Fibroblast of pulmonary artery (primary cell): ENCODE data around the gene ADGRL3.

Experiments
- DNase-seq: peaks from one replicate; pipeline ENCODE4 v3.0.0-alpha.2; 2010; ENCODE audit warnings: low read depth
- H3K4me3 ChIP-seq: replicated peaks from 2 replicates; pipeline ENCODE4 v1.5.1; 2011; ENCODE audit warnings: low read depth, mild to moderate bottlenecking, control low read depth, low read length, moderate library complexity
- TF ChIP-seq, protein P1 (sequence below): IDR thresholded peaks from 2 replicates; pipeline ENCODE4 v1.5.1; 2011; ENCODE audit warnings: mild to moderate bottlenecking, control low read depth, low read length, inconsistent platforms; ENCODE audit errors: missing control alignments

ADGRL3 gene

DNA sequence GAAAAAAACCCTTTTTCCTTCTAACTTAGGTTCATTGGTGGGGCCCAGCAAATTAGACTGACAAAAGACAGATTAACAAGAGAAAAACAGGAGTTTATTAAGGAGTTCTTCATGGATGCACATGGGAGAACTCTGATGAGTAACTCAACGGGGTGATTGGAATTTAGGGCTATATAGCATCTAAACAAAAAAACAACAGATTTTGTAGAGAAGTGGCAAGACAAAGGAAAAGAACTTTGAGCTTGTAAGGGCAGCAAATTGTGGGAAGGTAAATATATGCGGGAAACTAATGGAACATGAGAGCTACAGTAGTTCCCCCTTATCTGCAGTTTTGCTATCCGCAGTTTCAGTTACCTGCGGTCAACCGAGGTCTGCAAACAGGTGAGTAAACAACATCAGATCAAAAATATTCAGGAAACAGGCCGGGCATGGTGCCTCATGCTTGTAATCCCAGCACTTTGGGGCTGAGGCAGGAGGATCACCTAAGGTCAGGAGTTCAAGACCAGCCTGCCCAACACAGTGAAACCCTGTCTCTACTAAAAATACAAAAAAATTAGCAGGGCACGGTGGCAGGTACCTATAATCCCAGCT, 573.6 kb downstream of the ADGRL3 start:
- DNase-seq = no peak
- H3K4me3 ChIP-seq = no peak overlapping the region
- TF ChIP-seq, protein P1, sequence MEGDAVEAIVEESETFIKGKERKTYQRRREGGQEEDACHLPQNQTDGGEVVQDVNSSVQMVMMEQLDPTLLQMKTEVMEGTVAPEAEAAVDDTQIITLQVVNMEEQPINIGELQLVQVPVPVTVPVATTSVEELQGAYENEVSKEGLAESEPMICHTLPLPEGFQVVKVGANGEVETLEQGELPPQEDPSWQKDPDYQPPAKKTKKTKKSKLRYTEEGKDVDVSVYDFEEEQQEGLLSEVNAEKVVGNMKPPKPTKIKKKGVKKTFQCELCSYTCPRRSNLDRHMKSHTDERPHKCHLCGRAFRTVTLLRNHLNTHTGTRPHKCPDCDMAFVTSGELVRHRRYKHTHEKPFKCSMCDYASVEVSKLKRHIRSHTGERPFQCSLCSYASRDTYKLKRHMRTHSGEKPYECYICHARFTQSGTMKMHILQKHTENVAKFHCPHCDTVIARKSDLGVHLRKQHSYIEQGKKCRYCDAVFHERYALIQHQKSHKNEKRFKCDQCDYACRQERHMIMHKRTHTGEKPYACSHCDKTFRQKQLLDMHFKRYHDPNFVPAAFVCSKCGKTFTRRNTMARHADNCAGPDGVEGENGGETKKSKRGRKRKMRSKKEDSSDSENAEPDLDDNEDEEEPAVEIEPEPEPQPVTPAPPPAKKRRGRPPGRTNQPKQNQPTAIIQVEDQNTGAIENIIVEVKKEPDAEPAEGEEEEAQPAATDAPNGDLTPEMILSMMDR = no peak

DNA sequence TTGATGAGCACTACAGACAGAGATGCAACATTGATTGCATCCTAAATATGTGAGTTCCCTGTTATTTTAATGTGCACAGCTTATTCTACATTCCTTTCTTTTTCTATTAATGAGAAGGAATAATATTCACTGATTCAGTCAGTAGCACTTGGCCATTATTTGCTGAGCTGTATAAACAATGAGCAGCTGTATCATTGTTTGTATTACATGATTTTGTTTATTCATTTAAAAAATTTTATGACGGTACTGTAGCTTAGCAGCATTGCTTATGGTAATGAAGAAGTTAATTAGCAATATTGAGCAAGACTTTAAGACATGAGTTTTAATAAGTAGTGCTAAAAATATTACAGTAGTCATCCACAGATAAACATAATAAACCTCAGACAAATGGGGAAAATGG, 582.0 kb downstream of the ADGRL3 start:
- TF ChIP-seq, protein P1 = no peak
- DNase-seq = no peak
- no peak overlapping the region for H3K4me3 ChIP-seq

DNA sequence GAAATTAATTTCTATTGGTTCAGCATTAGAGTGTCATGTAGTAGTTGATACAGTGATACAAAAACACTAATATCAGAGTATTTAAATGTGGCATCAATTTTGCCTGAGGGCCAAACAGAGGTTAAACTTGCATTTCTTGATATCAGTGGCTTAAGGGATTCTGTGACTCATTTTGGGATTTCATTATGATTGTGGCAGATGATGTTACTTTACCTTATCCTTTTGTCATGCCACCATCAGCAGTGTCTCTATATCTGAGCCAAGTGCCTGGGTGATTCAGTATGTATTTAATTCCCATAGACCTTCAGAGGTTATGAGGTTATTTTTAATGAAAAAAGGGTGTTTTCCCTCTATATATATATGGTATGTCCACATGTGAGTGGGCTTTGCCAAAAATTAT, 582.9 kb downstream of the ADGRL3 start:
- no peak overlapping the region for H3K4me3 ChIP-seq
- no peak for DNase-seq
- TF ChIP-seq, protein P1 = no peak

- DNase-seq = no peak
- TF ChIP-seq, protein P1 = no peak
- H3K4me3 ChIP-seq = no peak overlapping the region
Measured at GRCh38 chr4:61785761-61786160, 585.6 kb downstream of the ADGRL3 start.

DNA sequence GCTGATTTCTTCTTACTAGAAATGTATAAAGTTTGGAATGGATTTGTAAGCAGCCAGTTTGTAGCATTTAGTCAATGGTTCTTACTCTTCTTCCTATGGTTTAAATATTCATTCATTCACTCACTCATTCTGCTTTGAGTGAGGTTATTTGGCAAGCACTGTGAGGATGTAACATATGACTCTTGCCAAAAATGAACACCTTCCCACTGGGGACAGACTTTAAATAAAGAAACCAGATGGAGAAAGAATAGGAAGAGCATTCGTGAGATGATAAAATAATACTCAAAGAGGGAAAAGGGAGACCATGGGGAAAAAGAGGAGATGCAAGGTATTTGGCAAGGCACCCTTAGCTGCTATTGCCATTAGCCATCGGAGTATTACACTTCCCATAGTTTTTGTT, 586.1 kb downstream of the ADGRL3 start:
- TF ChIP-seq, protein P1 = no peak
- no peak overlapping the region for H3K4me3 ChIP-seq
- DNase-seq = no peak

DNA sequence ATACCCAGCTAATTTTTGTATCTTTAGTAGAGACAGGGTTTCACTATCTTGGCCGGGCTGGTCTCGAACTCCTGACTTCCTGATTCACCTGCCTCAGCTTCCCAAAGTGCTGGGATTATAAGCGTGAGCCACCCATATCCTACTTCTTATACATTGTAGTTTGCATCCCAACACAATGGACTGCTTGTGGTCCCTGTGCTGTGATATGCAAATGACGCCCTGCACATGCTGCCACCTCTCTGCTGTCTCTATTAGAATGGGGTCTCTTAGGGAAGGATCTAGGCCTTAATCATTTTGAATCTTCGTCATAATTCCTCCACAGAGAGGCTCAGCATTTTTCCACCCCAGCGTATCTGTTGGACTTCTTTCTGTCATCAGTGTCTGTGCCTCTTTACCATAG, 595.9 kb downstream of the ADGRL3 start:
- H3K4me3 ChIP-seq = no peak overlapping the region
- DNase-seq = no peak
- TF ChIP-seq, protein P1 = no peak

DNA sequence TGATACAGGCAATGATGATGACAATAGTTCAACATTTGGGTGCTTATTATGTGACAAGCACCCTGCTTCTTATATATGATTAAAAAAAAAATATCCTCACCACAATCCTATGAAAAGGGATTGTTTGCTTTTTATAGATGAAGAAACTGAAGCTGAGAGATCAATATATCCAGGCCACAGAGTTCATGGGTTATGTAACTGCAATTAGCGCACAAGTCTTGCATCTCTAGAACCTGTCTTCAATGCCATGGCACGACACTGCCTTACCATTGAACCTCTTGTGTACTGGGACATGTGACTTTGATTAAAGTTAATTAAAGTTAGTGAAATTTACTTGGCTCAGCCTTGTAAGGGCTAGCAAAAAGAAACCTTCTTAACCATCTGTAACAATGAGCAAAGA, 599.7 kb downstream of the ADGRL3 start:
- DNase-seq = no peak
- TF ChIP-seq, protein P1 = no peak

More for the DNA sequence above, 599.7 kb downstream of the ADGRL3 start:
- H3K4me3 ChIP-seq = no peak overlapping the region
